MM.1S (cell line): ENCODE measurements around the gene GRPEL2.

Experiments used
- CTCF ChIP-seq: fragments of 300-600 bp; sonication (generic); IDR thresholded peaks from 2 replicates; pipeline ENCODE4 v1.5.1; 2016; ENCODE audit warnings: antibody characterized with exemption, low read length, mixed read lengths
- EZH2phosphoT487 ChIP-seq: fragments of 300-600 bp; sonication (generic); IDR thresholded peaks from 2 replicates; pipeline ENCODE4 v1.6.1; 2018; ENCODE audit warnings: antibody characterized with exemption, low read length

GRCh38 chr5:149356391-149356790 lies 11.1 kb downstream of the GRPEL2 start:
- no peak for TF ChIP-seq EZH2phosphoT487
- TF ChIP-seq CTCF: no peak
